Subcutaneous adipose tissue (tissue), 4 donors: ENCODE data around the gene UCP2. TPM values are rescaled to one million over a fixed set of nuclear protein-coding genes. Genes with fewer than 3 reads are reported as not detected.

ENCODE experiments used
- CTCF ChIP-seq: fragments of 450-650 bp; IDR thresholded peaks from one replicate; pipeline ENCODE4 v1.5.1; 2016; ENCODE audit warnings: low read depth, mild to moderate bottlenecking, control low read depth, antibody characterized with exemption, moderate library complexity
- total RNA-seq, 4 donors: library from RNA; depleted of rRNA; stranded (reverse); fragments of >200 nt; gene quantifications; one replicate each; pipeline ENCODE4 v1.1.0, GENCODE V29; 2016

Gene UCP2
- total RNA-seq, 4 donors from 2014 or later, result 43.6 to 127 (median 110) TPM

GRCh38 chr11:73942010-73942409 lies 40.6 kb downstream of the UCP2 start:
- TF ChIP-seq CTCF, result no peak

- no peak for TF ChIP-seq CTCF
These were observed 41.7 kb downstream of the UCP2 start for GRCh38 chr11:73940801-73941570.

- TF ChIP-seq CTCF, result no peak
These were observed 43.5 kb downstream of the UCP2 start for GRCh38 chr11:73939096-73939495.

- no peak for TF ChIP-seq CTCF
These were observed 49.9 kb downstream of the UCP2 start for GRCh38 chr11:73932781-73933180.

- no peak for TF ChIP-seq CTCF
These were observed 50.7 kb downstream of the UCP2 start for GRCh38 chr11:73931951-73932350.

GRCh38 chr11:73931039-73931645 lies 51.5 kb downstream of the UCP2 start:
- no peak for TF ChIP-seq CTCF

GRCh38 chr11:73929388-73929787 lies 53.3 kb downstream of the UCP2 start:
- TF ChIP-seq CTCF, result no peak

Other genes with a start within 250 kb of the UCP2 start
- 100 to 1,000 TPM in 3 of 4 donors, 10 to 100 TPM in 1; 96.9 to 145 (median 118) TPM for gene RAB6A, start 221.8 kb downstream of the UCP2 start, total RNA-seq
- 10 to 100 TPM in 3 of 4 donors, 1 to 10 TPM in 1; 8.2 to 12.4 (median 10.6) TPM for gene MRPL48, start 195.0 kb downstream of the UCP2 start, total RNA-seq
- gene COA4, start 106.0 kb downstream of the UCP2 start, total RNA-seq, result 10 to 100 TPM; 41.4 to 69.0 (median 53.8) TPM
- gene PAAF1, start 105.8 kb downstream of the UCP2 start, total RNA-seq, result 10 to 100 TPM in 3 of 4 donors, 1 to 10 TPM in 1; 8.2 to 28.4 (median 20.6) TPM
- not detected for gene DNAJB13, start 31.8 kb downstream of the UCP2 start, total RNA-seq
- 1 to 10 TPM in 1 of 4 donors, under 1 TPM in 3; 0.44 to 1.7 (median 0.78) TPM for gene UCP3, start 26.2 kb upstream of the UCP2 start, total RNA-seq
- 10 to 100 TPM; 15.6 to 33.8 (median 17.5) TPM for gene C2CD3, start 188.2 kb upstream of the UCP2 start, total RNA-seq
- gene PPME1, start 188.4 kb upstream of the UCP2 start, total RNA-seq, result 10 to 100 TPM; 15.0 to 26.3 (median 19.6) TPM